HepG2 (cell line): ENCODE measurements around the gene NDE1.

ENCODE experiments used
- HOXA3 ChIP-seq: sonication (generic); formaldehyde crosslinking; IDR thresholded peaks from 2 replicates; pipeline ENCODE4 v1.5.0; 2020; ENCODE audit warnings: missing genetic modification reagents
- RFX5 ChIP-seq: IDR thresholded peaks from 2 replicates; pipeline ENCODE4 v1.6.1; 2011; ENCODE audit warnings: low read depth, low read length, improper control_type of control experiment
- TCF7 ChIP-seq: sonication (generic); IDR thresholded peaks from 2 replicates; pipeline ENCODE4 v1.6.1; 2016; ENCODE audit warnings: antibody characterized with exemption, low read depth
- ZNF639 ChIP-seq: conservative IDR thresholded peaks from 2 replicates; pipeline ENCODE4 v1.6.1; 2018; ENCODE audit warnings: missing genetic modification reagents
- TF ChIP-seq, protein P1 (sequence below): sonication (generic); formaldehyde crosslinking; IDR thresholded peaks from 2 replicates; pipeline ENCODE4 v1.4.0; 2020; ENCODE audit warnings: missing genetic modification reagents, borderline replicate concordance

DNA sequence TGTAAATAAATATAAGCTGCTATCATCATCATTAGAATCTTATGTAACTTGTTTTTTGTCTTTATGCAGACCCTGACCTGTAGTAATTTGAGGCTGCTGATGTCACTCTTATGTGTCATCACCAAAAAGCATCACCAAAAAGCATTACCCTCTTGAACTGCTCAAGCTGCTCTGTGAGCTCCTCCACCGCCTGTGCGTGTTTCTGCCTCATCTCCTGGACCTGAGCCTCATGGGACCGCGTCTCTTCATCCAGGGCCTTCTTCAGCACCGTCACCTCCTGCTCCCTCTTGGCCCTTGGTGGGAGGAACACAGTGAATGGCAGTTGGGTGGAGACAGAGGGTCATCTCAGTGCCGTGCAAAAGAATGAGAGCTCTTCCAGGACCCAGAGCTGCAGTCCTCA is 82.4 kb downstream of the NDE1 start:
- no peak for TF ChIP-seq TCF7
- no peak for TF ChIP-seq RFX5
- TF ChIP-seq HOXA3 (CRISPR knock-in tag) = no peak
- no peak for TF ChIP-seq ZNF639 (CRISPR knock-in tag)
- TF ChIP-seq, protein P1, sequence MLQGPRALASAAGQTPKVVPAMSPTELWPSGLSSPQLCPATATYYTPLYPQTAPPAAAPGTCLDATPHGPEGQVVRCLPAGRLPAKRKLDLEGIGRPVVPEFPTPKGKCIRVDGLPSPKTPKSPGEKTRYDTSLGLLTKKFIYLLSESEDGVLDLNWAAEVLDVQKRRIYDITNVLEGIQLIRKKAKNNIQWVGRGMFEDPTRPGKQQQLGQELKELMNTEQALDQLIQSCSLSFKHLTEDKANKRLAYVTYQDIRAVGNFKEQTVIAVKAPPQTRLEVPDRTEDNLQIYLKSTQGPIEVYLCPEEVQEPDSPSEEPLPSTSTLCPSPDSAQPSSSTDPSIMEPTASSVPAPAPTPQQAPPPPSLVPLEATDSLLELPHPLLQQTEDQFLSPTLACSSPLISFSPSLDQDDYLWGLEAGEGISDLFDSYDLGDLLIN (CRISPR knock-in tag) = no peak
